Measurements from ENCODE around the gene MACO1.
A peak's percentile ranks its signal among the peaks of the same experiment; 100 is the strongest.
"Not testable (repeated sequence)": the region's sequence is repeated elsewhere in the genome, so short reads cannot be mapped to it uniquely, and the experiment has no call there.

Gene MACO1

DNA sequence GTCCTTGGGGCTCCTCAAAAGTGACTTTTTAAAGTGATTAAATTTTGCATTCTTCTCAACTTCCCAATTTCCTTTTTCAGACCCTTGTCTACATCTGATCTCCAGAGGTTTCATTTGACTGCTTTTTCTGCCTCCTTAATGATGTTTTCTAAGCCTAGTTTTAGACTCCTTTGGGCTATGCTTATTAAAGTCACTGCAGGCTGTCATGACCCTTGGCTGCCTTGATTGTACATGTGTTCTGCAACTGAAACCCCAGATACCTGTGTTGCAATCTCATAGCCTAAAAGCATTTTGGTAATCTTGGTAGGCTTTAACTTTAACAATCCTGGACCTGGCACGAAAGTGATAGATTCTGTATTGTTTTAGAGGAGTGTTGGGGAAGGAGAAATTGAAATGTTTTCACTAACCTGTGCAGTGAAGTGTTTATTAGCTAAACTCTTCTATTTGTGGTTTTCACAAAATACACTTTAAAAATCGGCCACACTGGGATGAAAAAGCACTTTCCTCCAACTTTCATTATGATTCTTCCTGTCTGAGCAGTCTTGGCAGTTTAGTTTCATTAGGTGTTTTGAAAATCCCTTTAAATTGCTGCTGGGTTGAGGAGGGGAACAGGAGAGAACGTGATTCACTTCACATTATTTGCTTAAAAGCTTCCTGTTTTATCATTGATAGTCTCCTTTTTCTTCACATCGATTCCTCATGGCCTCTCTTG, 4.9 kb downstream of the MACO1 start:
- no peak for DNase-seq (ENCODE audit: low read depth in 1 of 2, low spot score in 1 of 2)
- TF ChIP-seq JUND (IDR thresholded peaks at IDR 0.05; ENCODE audit: low read depth), result no peak
- in situ Hi-C loops (cut with HindIII; ENCODE audit: low pct_unique_long_range_greater_than_20kb, low sequenced_read_pairs), result no loop called here

DNA sequence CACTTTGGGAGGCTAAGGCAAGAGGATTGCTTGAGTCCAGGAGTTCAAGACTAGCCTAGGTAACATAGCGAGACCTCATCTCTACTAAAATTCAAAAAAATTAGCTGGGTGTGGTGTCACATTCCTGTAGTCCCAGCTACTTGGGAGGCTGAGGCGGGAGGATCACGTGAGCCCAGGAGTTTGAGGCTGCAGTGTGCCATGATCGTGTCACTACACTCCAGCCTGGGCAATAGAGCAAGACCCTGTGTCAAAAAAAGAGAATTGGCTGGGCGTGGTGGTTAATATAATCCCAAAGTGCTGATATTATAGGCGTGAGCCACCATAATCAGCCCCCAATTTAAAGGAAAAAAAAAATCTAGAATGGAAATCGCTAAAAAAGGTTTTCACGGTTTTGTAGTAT, 7.0 kb downstream of the MACO1 start:
- no peak for TF ChIP-seq JUND (IDR thresholded peaks at IDR 0.05; ENCODE audit: low read depth)
- in situ Hi-C loops (cut with HindIII; ENCODE audit: low pct_unique_long_range_greater_than_20kb, low sequenced_read_pairs), result no loop called here
- DNase-seq (ENCODE audit: low read depth in 1 of 2, low spot score in 1 of 2), result no peak

DNA sequence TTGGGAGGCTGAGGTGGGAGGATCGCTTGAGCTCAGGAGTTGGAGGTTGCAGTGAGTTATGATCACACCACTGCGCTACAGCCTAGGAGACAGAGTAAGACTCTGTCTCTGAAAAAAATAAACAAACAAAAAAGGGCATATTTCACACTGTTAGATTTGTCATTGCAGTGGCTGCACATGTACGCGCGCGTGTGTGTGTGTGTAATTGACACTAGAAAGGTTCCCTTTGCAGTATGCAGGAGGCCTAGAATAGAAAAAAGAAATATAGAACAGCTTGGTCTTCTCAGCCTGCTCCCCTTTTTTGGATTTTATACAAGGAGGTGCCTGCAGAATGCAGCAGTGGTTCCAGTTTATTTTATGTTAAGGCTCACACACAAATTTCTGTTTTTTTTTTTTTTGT, 8.6 kb downstream of the MACO1 start:
- TF ChIP-seq JUND (IDR thresholded peaks at IDR 0.05; ENCODE audit: low read depth), result no peak
- in situ Hi-C loops (cut with HindIII; ENCODE audit: low pct_unique_long_range_greater_than_20kb, low sequenced_read_pairs), result no loop called here
- no peak for DNase-seq (ENCODE audit: low read depth in 1 of 2, low spot score in 1 of 2)

DNA sequence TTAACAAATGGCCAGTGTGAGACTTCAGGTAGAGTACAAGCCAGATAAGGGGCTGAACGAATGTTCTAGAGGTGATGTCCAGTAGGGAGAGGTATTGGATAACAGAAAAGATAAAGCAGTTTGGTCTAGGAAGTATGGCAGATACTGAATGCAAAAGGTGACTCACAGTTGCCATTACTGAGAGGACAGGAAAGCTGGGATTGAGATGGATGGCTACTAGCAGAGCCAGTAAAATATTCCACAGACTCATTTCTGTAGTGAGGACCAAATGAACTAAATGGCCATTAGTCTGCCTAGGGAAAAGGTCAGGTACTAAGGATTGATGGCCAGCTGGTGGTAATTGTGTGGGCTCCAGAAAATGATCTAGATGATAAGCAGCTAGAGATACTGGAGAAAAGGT, 11.5 kb downstream of the MACO1 start:
- TF ChIP-seq JUND (IDR thresholded peaks at IDR 0.05; ENCODE audit: low read depth), result no peak
- DNase-seq (ENCODE audit: low read depth in 1 of 2, low spot score in 1 of 2), result no peak
- in situ Hi-C loops (cut with HindIII; ENCODE audit: low pct_unique_long_range_greater_than_20kb, low sequenced_read_pairs), result no loop called here

DNA sequence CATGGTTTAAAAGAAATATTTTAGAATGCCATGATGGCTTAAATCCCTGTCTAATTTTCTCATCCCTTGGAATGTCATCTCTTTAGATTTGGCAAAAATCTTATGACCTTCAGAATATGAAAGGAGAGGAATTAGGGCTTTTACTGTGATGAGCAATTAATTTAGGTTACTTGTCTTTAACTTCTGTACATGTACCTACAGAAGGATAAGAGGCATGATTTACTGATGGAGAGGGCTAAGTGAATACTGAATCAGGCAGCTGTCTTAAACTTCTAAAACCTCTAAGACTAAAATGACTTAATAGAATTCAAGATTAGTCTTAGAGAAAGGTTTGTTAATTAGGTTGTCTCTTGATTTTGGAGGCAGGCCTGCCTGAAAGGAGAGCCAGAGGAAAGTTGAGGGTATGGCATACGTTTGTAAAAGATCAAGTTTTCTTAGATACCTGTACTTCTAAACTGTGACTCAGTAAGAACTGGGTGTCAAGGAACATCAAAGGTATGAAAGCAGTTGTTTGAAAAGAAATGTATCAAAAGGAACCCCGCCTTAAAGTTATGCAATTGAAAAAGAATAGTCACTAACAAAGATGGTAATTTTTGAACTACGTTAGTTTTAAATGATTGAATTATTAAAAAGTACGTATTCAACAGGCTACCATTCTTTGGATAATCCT, 12.5 kb downstream of the MACO1 start:
- DNase-seq (ENCODE audit: low read depth in 1 of 2, low spot score in 1 of 2), result no peak
- TF ChIP-seq JUND (IDR thresholded peaks at IDR 0.05; ENCODE audit: low read depth), result no peak
- in situ Hi-C loops (cut with HindIII; ENCODE audit: low pct_unique_long_range_greater_than_20kb, low sequenced_read_pairs), result no loop called here

DNA sequence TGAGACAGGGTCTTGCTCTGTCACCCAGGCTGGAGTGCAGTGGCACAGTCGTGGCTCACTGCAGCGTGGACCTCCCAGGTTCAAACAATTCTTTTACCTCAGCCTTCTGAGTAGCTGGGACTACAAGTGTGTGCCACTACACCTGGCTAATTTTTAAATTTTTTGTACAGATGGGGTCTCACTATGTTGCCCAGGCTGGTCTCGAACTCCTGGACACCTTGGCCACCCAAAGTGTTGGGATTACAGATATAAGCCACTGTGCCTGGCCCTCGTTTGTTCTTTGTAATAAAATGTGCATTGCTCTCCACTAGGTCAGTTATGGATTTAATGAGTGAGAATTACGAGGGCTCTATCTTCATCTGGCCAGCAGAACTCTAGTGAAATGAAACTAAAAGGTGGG, 13.9 kb downstream of the MACO1 start:
- DNase-seq (ENCODE audit: low read depth in 1 of 2, low spot score in 1 of 2); in situ Hi-C loops (cut with HindIII; ENCODE audit: low pct_unique_long_range_greater_than_20kb, low sequenced_read_pairs): not testable (repeated sequence)

DNA sequence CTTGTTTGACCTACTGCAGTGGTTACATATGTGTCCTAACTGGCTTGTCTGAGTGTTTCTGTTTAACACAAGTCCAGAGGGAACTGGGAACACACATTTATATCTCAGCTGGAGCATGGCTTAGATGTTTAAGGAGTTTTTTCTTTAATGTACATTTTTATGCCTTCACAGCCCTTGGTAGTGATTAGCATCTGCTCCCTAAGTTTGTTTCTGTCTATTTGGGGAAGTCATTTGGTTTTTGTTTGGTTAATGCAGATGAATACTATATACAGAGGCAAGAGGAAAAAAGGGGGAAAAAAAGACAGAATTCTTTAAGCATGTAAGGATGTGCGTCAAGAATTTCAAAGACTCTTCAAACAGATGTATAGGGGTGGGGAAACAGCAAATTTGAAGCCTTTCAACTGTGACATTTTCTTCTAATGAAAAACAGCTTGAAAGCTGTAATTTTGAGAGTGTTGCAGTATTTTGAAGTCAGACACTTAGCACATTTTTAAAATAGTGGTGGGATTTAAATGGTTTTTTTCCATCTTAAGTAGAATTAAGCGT, 15.4 kb downstream of the MACO1 start:
- TF ChIP-seq JUND (IDR thresholded peaks at IDR 0.05; ENCODE audit: low read depth), result no peak
- in situ Hi-C loops (cut with HindIII; ENCODE audit: low pct_unique_long_range_greater_than_20kb, low sequenced_read_pairs), result no loop called here
- no peak for DNase-seq (ENCODE audit: low read depth in 1 of 2, low spot score in 1 of 2)

DNA sequence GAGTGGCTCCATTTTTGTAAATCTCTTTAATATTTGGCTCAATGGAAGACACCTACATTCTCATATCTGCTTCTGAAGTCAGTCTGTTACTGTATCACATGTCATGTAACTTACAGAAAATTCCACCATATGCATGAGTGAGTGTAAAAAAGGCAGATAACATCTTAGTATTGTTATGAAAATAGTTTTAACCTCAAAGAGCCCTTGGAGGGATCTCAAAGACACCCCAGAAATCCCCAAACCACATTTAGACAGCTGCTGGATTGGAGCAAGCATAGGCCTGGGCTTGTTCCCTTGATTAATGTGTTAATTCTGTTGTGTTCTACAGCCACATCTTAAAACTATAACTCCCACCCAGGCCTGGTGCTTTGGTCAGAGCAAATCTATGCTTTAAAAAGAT, 16.9 kb downstream of the MACO1 start:
- DNase-seq (ENCODE audit: low read depth in 1 of 2, low spot score in 1 of 2), result no peak
- in situ Hi-C loops (cut with HindIII; ENCODE audit: low pct_unique_long_range_greater_than_20kb, low sequenced_read_pairs), result no loop called here
- no peak for TF ChIP-seq JUND (IDR thresholded peaks at IDR 0.05; ENCODE audit: low read depth)

DNA sequence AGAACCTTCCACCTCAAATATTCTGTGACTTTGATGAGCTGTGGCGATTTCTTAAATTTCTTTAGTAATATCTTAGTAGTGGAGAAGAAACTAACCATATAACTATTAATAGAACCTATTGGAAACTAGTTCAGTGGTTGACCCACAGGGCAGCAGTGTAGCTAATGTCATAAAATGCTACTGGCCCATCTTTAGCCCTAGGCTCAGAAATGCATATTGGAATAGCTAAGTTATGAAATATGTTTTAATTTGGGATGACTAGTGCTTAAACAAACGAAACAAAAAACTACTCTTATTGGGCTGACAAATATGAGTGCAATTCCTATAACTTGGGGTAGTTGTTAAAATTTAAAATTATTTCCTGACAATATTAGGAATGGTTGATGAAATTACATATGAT, 20.2 kb downstream of the MACO1 start:
- TF ChIP-seq JUND (IDR thresholded peaks at IDR 0.05; ENCODE audit: low read depth), result no peak
- in situ Hi-C loops (cut with HindIII; ENCODE audit: low pct_unique_long_range_greater_than_20kb, low sequenced_read_pairs), result no loop called here
- no peak for DNase-seq (ENCODE audit: low read depth in 1 of 2, low spot score in 1 of 2)

DNA sequence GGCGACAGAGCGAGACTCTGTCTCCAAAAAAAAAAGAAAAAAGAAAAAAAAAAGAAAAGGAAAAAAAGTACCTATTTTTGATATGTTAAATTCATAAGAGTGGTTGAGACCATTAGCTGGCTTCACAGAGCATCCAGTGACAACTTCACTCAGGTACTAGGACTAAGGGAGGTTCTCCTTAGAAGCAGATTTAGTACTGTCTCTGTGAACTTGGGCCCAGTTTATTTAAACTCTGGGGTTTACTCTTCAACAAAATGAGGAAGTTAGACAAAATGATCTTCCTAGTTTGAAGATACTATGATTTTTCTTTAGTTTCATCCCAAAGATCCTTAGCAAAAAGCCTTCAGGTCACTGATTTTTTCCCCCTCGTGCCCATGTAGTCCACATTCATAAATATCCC, 21.2 kb downstream of the MACO1 start:
- no peak for TF ChIP-seq JUND (IDR thresholded peaks at IDR 0.05; ENCODE audit: low read depth)
- DNase-seq (ENCODE audit: low read depth in 1 of 2, low spot score in 1 of 2), result no peak
- in situ Hi-C loops (cut with HindIII; ENCODE audit: low pct_unique_long_range_greater_than_20kb, low sequenced_read_pairs), result no loop called here

DNA sequence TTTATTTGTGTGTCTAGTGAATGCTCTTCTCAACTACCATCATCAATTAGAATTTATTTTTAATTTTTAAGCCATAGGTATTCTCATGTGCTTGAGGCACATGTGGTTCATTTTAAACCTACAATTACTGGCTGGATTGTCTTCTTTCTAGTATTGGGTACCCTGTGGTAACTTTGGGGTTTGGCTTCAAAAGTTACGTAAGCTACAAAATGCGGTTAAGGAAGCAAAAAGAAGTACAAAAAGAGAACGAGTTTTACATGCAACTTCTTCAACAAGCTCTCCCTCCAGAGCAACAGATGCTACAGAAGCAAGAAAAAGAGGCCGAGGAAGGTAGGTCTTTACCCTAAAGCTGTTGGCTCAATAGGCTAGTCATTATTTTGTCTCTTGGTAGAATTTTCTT, 25.8 kb downstream of the MACO1 start:
- in situ Hi-C loops (cut with HindIII; ENCODE audit: low pct_unique_long_range_greater_than_20kb, low sequenced_read_pairs), result no loop called here
- no peak for DNase-seq (ENCODE audit: low read depth in 1 of 2, low spot score in 1 of 2)
- TF ChIP-seq JUND (IDR thresholded peaks at IDR 0.05; ENCODE audit: low read depth), result no peak

DNA sequence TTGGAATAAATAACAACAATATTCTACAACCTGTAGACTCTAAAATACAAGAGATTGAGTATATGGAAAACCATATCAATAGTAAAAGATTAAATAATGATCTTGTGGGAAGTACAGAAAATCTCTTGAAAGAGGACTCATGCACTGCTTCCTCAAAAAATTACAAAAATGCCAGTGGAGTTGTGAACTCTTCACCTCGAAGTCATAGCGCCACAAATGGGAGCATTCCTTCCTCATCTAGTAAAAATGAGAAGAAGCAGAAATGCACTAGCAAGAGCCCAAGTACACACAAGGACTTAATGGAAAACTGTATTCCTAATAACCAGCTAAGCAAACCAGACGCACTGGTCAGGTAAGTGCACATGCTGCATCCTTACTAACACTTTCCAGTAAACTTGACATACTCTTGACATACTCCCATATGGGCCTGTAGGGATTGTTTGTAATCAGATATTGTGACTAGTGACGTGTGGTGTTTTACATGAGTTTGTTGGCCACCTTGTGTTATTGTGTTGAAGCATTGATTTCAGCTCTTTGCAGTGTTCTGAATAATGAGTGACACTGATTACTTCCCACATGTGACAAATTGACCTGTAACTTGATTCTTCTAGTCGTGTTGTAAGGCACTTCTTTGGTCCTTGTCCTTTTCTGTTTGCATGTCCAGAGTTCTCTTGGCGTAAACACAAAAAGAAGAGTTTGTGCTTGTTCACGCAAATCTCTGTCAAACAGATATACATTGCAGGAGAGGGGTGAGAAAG, 28.0 kb downstream of the MACO1 start:
- TF ChIP-seq JUND (IDR thresholded peaks at IDR 0.05; ENCODE audit: low read depth), result no peak
- peak in 1 of 2 experiments; percentile 74 for DNase-seq (ENCODE audit: low read depth in 1 of 2, low spot score in 1 of 2)
- in situ Hi-C loops (cut with HindIII; ENCODE audit: low pct_unique_long_range_greater_than_20kb, low sequenced_read_pairs), result no loop called here

DNA sequence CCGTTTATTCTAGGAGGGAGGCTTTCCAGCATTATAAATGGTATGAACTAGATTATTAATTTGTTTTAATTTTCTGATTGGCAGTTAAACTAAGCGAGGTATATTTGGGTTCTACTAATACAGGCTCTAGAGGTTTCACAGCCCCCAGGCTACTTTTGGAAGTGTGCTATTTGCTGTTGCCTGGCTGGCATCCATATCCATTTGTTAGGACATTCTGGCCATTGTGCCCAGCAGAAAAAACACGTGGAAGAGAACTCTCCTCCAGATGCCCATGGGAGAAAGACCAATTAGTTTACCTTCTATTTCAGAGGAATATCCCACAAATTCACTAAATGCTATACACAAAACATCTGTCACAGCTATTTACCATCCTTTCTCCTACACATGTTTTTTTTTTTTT, 29.3 kb downstream of the MACO1 start:
- DNase-seq (ENCODE audit: low read depth in 1 of 2, low spot score in 1 of 2), result peak in 1 of 2 experiments; percentile 19
- TF ChIP-seq JUND (IDR thresholded peaks at IDR 0.05; ENCODE audit: low read depth), result no peak
- in situ Hi-C loops (cut with HindIII; ENCODE audit: low pct_unique_long_range_greater_than_20kb, low sequenced_read_pairs), result no loop called here

DNA sequence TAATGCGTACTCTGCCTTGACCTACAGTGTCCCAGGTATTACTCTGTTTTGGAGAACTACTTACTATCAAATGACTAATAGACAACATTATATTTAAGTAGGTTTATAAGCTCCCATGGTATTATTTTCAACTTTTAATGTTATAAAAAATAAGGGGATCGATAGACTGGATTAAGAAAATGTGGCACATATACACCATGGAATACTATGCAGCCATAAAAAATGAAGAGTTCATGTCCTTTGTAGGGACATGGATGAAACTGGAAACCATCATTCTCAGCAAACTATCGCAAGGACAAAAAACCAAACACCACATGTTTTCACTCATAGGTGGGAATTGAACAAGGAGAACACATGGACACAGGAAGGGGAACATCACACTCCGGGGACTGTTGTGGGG, 30.1 kb downstream of the MACO1 start:
- DNase-seq (ENCODE audit: low read depth in 1 of 2, low spot score in 1 of 2); in situ Hi-C loops (cut with HindIII; ENCODE audit: low pct_unique_long_range_greater_than_20kb, low sequenced_read_pairs): not testable (repeated sequence)

Data from T47D (cell line).